GM19438 (cell line): ENCODE measurements around the gene WTAP.
"Not testable (repeated sequence)": the region's sequence is repeated elsewhere in the genome, so short reads cannot be mapped to it uniquely, and the experiment has no call there.

Experiments used
- ATAC-seq: cut with Tn5 transposase; IDR thresholded peaks from one replicate; pipeline ENCODE4 v1.9.1; 2021; ENCODE audit warnings: low read depth; ENCODE audit not compliant: unreplicated experiment

WTAP gene

GRCh38 chr6:159790956-159791598 lies 63.8 kb downstream of the WTAP start:
- no peak for ATAC-seq

DNA sequence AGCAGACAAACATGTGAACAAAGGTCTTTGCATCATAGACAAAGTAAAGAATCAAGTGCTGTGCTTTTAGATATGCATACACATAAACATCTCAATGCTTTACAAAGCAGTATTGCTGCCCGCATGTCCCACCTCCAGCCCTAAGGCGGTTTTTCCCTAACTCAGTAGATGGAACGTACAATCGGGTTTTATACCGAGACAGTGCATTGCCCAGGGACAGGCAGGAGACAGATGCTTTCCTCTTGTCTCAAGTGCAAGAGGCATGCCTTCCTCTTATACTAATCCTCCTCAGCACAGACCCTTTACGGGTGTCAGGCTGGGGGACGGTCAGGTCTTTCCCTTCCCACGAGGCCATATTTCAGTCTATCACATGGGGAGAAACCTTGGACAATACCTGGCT lies 67.7 kb downstream of the WTAP start:
- not testable (repeated sequence) for ATAC-seq

DNA sequence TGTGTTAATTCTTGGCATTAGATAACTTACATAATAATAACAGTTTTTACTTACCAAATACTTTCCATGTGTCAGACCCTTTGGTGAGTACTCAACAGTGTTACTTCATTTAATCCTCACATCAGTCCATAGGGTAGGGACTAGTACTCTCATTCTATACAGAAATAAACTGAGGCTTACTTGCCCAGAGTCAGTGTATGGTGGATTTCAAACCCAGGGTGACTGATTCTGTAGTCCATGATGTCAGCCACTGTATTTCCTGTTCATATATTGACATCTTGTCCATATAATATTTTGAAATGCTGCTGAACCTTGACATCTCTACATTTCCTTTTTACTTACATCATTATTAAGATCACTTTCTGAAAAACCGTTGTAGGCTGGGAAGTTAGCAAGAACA lies 70.2 kb downstream of the WTAP start:
- ATAC-seq = no peak

- ATAC-seq = no peak
These were observed 73.0 kb downstream of the WTAP start, which contains the start of gene PNLDC1 for GRCh38 chr6:159800141-159800865. Gene PNLDC1, plus strand, starts transcription at chr6:159800276. Its CDS starts 32 bp downstream, at chr6:159800308.

DNA sequence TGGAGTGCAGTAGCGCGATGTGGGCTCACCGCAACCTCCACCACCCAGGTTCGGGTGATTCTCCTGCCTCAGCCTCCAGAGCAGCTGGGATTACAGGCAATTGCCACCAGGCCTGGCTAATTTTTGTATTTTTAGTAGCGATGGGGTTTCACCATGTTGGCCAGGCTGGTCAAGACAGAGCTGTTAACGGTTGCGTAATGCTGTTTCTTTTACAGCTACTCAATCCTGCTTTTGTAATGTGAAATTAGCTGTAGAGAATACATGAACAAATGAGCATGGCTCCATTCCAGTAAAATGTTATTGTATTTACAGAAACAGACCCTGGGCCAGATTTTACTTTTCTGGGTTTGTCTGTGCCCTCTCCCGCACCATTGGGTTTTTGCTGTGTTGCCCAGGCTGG lies 74.6 kb downstream of the WTAP start:
- ATAC-seq = no peak

- ATAC-seq = no peak
These were observed 77.2 kb downstream of the WTAP start for GRCh38 chr6:159804504-159804903.

DNA sequence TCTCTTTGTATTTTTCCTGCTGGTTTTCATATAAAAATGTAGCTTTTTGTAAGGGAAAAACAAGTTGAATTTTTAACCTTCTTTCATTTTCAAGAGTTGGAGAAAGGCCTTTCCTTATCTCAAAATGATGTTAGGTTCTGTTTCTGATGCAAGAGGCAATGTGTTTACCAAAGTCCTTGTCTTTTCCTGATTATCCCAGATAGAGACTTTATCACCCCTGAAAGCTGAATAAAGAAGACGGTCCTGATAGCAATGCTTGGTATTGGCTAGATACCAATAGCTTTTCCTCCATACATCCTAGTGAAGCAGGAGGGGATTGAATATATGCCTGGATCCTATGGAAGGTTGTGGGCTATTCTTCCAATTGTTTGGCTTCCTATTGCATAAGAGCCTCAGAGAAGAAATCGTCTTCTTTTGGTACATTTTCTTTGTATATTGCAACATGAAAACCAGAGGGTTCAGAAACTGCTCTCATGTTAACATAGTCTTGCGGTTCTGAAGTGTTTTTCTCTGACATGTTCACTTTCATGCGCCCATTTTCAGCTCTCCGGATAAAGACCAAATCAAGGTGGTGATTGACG lies 78.2 kb downstream of the WTAP start:
- no peak for ATAC-seq
